HG03039 (cell line): Measurements from ENCODE around the gene OTULIN.

ENCODE experiments used
- ATAC-seq: cut with Tn5 transposase; IDR thresholded peaks from one replicate; pipeline ENCODE4 v1.9.1; 2021; ENCODE audit warnings: mild to moderate bottlenecking, moderate library complexity; ENCODE audit not compliant: unreplicated experiment

Gene OTULIN

GRCh38 chr5:14667770-14668169 is 3.3 kb downstream of the OTULIN start:
- no peak for ATAC-seq

- ATAC-seq: no peak
Observed at GRCh38 chr5:14668181-14668591, 3.7 kb downstream of the OTULIN start.

- ATAC-seq: no peak
Observed at GRCh38 chr5:14669415-14669814, 4.9 kb downstream of the OTULIN start.

- no peak for ATAC-seq
Observed at GRCh38 chr5:14669975-14670374, 5.5 kb downstream of the OTULIN start.

GRCh38 chr5:14671414-14671813 is 6.9 kb downstream of the OTULIN start:
- no peak for ATAC-seq

GRCh38 chr5:14672082-14672481 is 7.6 kb downstream of the OTULIN start:
- no peak for ATAC-seq

GRCh38 chr5:14672484-14673394 is 8.2 kb downstream of the OTULIN start:
- no peak for ATAC-seq

GRCh38 chr5:14673443-14673842 is 8.9 kb downstream of the OTULIN start:
- ATAC-seq: no peak

GRCh38 chr5:14674983-14675854 is 10.7 kb downstream of the OTULIN start:
- peak; percentile 1 for ATAC-seq

GRCh38 chr5:14675865-14676300 is 11.4 kb downstream of the OTULIN start:
- ATAC-seq: peak; percentile 32

- ATAC-seq: peak; percentile 39
Observed at GRCh38 chr5:14676320-14676719, 11.8 kb downstream of the OTULIN start.

GRCh38 chr5:14678773-14679334 is 14.3 kb downstream of the OTULIN start:
- ATAC-seq: no peak

- ATAC-seq: no peak
Observed at GRCh38 chr5:14679595-14679994, 15.1 kb downstream of the OTULIN start.

GRCh38 chr5:14681236-14681752 is 16.8 kb downstream of the OTULIN start:
- ATAC-seq: no peak

GRCh38 chr5:14683906-14684455 is 19.5 kb downstream of the OTULIN start:
- no peak for ATAC-seq

GRCh38 chr5:14684757-14685156 is 20.2 kb downstream of the OTULIN start:
- ATAC-seq: no peak

- ATAC-seq: peak; percentile 96
Observed at GRCh38 chr5:14685757-14686156, 21.2 kb downstream of the OTULIN start.

- ATAC-seq: no peak
Observed at GRCh38 chr5:14686517-14686916, 22.0 kb downstream of the OTULIN start.

GRCh38 chr5:14687023-14687665 is 22.6 kb downstream of the OTULIN start:
- no peak for ATAC-seq

GRCh38 chr5:14693070-14693469 is 28.6 kb downstream of the OTULIN start:
- ATAC-seq: no peak
